Endodermal cell (in vitro differentiated cells): ENCODE data around the gene LRP1-AS. TPM values are rescaled to one million over a fixed set of nuclear protein-coding genes. Genes with fewer than 3 reads are reported as not detected.

Source experiments
- DNase-seq: peaks from one replicate; pipeline ENCODE4 v3.0.0-alpha.2; 2017
- H3K27ac ChIP-seq: 2 replicates; pipeline ENCODE4 v1.5.1; 2013; ENCODE audit warnings: mild to moderate bottlenecking, low read depth, low read length, moderate library complexity
- H3K27me3 ChIP-seq: 2 replicates; pipeline ENCODE4 v1.6.1; 2013; ENCODE audit warnings: mild to moderate bottlenecking, low read length, moderate library complexity; ENCODE audit not compliant: insufficient read depth, control insufficient read depth, poor library complexity, severe bottlenecking
- H3K36me3 ChIP-seq: 2 replicates; pipeline ENCODE4 v1.7.0; 2013; ENCODE audit warnings: mild to moderate bottlenecking, low read length, moderate library complexity; ENCODE audit not compliant: control insufficient read depth, insufficient read depth
- H3K4me1 ChIP-seq: one replicate; pipeline ENCODE4 v1.7.0; 2013; ENCODE audit warnings: low read length; ENCODE audit not compliant: control insufficient read depth, insufficient read depth
- H3K4me3 ChIP-seq: 2 replicates; pipeline ENCODE4 v1.5.1; 2013; ENCODE audit warnings: mild to moderate bottlenecking, low read length, moderate library complexity
- H3K9ac ChIP-seq: 2 replicates; pipeline ENCODE4 v1.6.1; 2013; ENCODE audit warnings: mild to moderate bottlenecking, low read length, moderate library complexity; ENCODE audit not compliant: poor library complexity, severe bottlenecking; ENCODE audit errors: extremely low read depth
- H3K9me3 ChIP-seq: 2 replicates; pipeline ENCODE4 v1.6.1; 2013; ENCODE audit warnings: mild to moderate bottlenecking, low read length, moderate library complexity; ENCODE audit not compliant: control insufficient read depth
- H3K27ac Mint-ChIP-seq: 2 replicates; pipeline ENCODE4 v1.8.0; 2020; ENCODE audit warnings: mixed read lengths
- H3K27me3 Mint-ChIP-seq: 2 replicates; pipeline ENCODE4 v1.8.0; 2021; ENCODE audit warnings: mild to moderate bottlenecking, mixed read lengths; ENCODE audit not compliant: insufficient read depth
- H3K36me3 Mint-ChIP-seq: 2 replicates; pipeline ENCODE4 v1.8.0; 2020; ENCODE audit warnings: low read depth, mixed read lengths
- H3K4me1 Mint-ChIP-seq: 2 replicates; pipeline ENCODE4 v1.8.0; 2020; ENCODE audit warnings: mixed read lengths
- H3K4me3 Mint-ChIP-seq: 2 replicates; pipeline ENCODE4 v1.8.0; 2020; ENCODE audit warnings: mild to moderate bottlenecking, moderate library complexity, mixed read lengths
- H3K9me3 Mint-ChIP-seq: 2 replicates; pipeline ENCODE4 v1.8.0; 2020; ENCODE audit warnings: mild to moderate bottlenecking, mixed read lengths
- WGBS, 2 experiments: methylation state at CpG; one replicate each; pipeline versions ENCODE4 v1.1.5 to v1.1.7; 2013; ENCODE audit warnings: missing lambda C conversion rate in 2 of 2, mixed read lengths in 1 of 2; ENCODE audit not compliant: insufficient coverage in 1 of 2, insufficient read length in 1 of 2; 5-methylcytosine and 5-hydroxymethylcytosine counted together
- total RNA-seq, 2 donors: library from RNA; stranded (reverse); fragmentation: NEBNext Ultra II Directional in 1 of 2; extraction: Animal tissue kit (Norgen Biotek cat#: 25700) in 1 of 2; gene quantifications; 2 replicates in 1 of 2; 3 replicates in 1 of 2; pipeline ENCODE4 v1.2.1, GENCODE V29; 2021
- TF ChIP-seq, protein P1 (sequence below): fragments of 200-600 bp; sonication (generic); conservative IDR thresholded peaks from 2 replicates; pipeline ENCODE4 v1.5.0; 2021; ENCODE audit warnings: antibody characterized with exemption, mild to moderate bottlenecking

Gene LRP1-AS
- total RNA-seq, 2 donors from 2014 or later = not detected

DNA sequence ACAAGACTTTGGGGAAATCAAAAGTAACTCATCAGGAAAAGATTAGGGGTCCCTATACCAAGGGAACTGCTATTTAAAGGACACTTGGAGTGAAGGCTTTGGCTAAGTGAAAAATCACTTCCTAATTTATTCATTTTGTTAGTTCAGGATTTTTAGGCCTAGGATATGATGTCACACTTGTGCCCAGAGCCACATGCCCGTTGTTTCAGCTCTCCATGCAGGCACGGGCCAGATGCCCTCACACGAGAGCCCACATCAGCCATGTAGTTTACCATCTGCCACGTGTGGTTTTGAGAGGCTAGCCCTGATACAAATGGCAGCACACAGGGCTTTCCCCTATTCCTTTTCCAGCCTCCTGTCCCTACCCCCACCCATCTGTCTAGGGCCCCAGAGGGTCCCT lies 11.9 kb upstream of the LRP1-AS start:
- Histone ChIP-seq H3K4me3 (no peak overlapping the region), H3K4me1 (peaks cover 5% of the 10 kb centered on the region), H3K9me3 (no peaks in the 10 kb centered on the region), H3K27ac (no peak overlapping the region), H3K27me3 (no peaks in the 10 kb centered on the region), H3K9ac (no peak overlapping the region), H3K36me3 (peaks cover 73% of the 10 kb centered on the region)
- no peak for DNase-seq
- no peak overlapping the region for H3K4me3 Mint-ChIP-seq
- H3K27ac Mint-ChIP-seq = no peak overlapping the region
- H3K27me3 Mint-ChIP-seq = no peaks in the 10 kb centered on the region
- H3K9me3 Mint-ChIP-seq = no peaks in the 10 kb centered on the region
- WGBS, 2 experiments = 93 to 100% methylated on average over 2 to 4 of the region's 4 CpGs
- TF ChIP-seq, protein P1, sequence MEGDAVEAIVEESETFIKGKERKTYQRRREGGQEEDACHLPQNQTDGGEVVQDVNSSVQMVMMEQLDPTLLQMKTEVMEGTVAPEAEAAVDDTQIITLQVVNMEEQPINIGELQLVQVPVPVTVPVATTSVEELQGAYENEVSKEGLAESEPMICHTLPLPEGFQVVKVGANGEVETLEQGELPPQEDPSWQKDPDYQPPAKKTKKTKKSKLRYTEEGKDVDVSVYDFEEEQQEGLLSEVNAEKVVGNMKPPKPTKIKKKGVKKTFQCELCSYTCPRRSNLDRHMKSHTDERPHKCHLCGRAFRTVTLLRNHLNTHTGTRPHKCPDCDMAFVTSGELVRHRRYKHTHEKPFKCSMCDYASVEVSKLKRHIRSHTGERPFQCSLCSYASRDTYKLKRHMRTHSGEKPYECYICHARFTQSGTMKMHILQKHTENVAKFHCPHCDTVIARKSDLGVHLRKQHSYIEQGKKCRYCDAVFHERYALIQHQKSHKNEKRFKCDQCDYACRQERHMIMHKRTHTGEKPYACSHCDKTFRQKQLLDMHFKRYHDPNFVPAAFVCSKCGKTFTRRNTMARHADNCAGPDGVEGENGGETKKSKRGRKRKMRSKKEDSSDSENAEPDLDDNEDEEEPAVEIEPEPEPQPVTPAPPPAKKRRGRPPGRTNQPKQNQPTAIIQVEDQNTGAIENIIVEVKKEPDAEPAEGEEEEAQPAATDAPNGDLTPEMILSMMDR = no peak
- H3K4me1 Mint-ChIP-seq = peaks cover 5% of the 10 kb centered on the region
- peaks cover 41% of the 10 kb centered on the region for H3K36me3 Mint-ChIP-seq

DNA sequence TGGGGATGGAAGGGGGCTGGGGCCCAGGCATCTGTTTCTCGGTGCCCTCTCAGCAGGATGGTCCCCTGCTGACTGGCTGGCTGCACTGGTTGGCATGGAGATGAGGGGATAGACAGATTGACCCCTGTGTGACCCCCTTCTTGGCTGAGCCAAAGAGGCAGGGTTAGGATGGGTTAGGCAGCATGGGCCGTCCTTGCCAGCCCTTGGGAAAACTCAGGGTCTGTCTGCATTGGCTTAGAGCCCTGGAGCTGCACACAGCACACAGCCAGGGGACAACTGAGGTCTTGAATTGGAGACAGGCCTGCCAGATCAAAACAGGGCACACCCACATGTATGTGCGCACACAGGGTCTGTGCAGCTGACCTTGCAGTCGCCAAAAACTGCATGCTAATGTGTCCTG lies 11.2 kb upstream of the LRP1-AS start:
- peaks cover 5% of the 10 kb centered on the region for H3K4me1 ChIP-seq
- no peaks in the 10 kb centered on the region for H3K9me3 Mint-ChIP-seq
- peaks cover 42% of the 10 kb centered on the region for H3K36me3 Mint-ChIP-seq
- H3K27ac Mint-ChIP-seq = no peak overlapping the region
- WGBS, 2 experiments = 85 to 89% methylated on average over 3 to 4 of the region's 4 CpGs
- H3K4me3 Mint-ChIP-seq = no peak overlapping the region
- H3K4me1 Mint-ChIP-seq = peaks cover 5% of the 10 kb centered on the region
- DNase-seq = no peak
- H3K9me3 ChIP-seq = no peaks in the 10 kb centered on the region
- no peak overlapping the region for H3K9ac ChIP-seq
- peaks cover 69% of the 10 kb centered on the region for H3K36me3 ChIP-seq
- no peak overlapping the region for H3K27ac ChIP-seq
- H3K27me3 Mint-ChIP-seq = no peaks in the 10 kb centered on the region
- no peak overlapping the region for H3K4me3 ChIP-seq
- TF ChIP-seq, protein P1 = no peak
- no peaks in the 10 kb centered on the region for H3K27me3 ChIP-seq

DNA sequence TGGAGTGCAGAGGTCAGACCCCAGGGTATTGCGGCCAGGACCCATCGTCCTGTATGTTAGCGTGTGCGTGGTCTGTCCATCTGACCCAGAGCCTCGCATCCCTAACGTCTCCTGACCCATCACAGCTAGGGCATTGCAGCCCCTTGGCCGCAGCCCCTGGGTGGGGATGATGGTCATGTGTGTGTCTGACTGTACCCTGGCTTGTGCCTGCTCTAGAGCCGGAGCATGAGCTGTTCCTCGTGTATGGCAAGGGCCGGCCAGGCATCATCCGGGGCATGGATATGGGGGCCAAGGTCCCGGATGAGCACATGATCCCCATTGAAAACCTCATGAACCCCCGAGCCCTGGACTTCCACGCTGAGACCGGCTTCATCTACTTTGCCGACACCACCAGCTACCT lies 10.8 kb upstream of the LRP1-AS start:
- H3K27ac ChIP-seq = no peak overlapping the region

More for the DNA sequence above, 10.8 kb upstream of the LRP1-AS start:
- Histone ChIP-seq H3K4me3 (no peak overlapping the region), H3K4me1 (peaks cover 5% of the 10 kb centered on the region), H3K9me3 (no peaks in the 10 kb centered on the region), H3K36me3 (peaks cover 71% of the 10 kb centered on the region), H3K27me3 (no peaks in the 10 kb centered on the region), H3K9ac (no peak overlapping the region)
- DNase-seq = no peak
- Mint-ChIP-seq H3K27ac (no peak overlapping the region), H3K27me3 (no peaks in the 10 kb centered on the region), H3K4me1 (peaks cover 5% of the 10 kb centered on the region), H3K4me3 (no peak overlapping the region), H3K36me3 (peaks cover 46% of the 10 kb centered on the region), H3K9me3 (no peaks in the 10 kb centered on the region)
- TF ChIP-seq, protein P1 = no peak
- 95 to 100% methylated on average over 5 to 16 of the region's 16 CpGs for WGBS, 2 experiments
